Heart left ventricle (tissue), 16 donors: ENCODE data around the gene SNRNP70. TPM values are rescaled to one million over a fixed set of nuclear protein-coding genes. Genes with fewer than 3 reads are reported as not detected.
"Not testable (repeated sequence)": the region's sequence is repeated elsewhere in the genome, so short reads cannot be mapped to it uniquely, and the experiment has no call there.

Source experiments
- ATAC-seq, 4 donors: fragments of 200-7000 bp; cut with Tn5 transposase; one replicate each; pipeline ENCODE4 v1.9.1; 2020 to 2022; ENCODE audit warnings: moderate library complexity in 4 of 4, mild to moderate bottlenecking in 3 of 4, moderate number of reproducible peaks in 1 of 4
- DNase-seq, 5 donors: peaks; one replicate each; pipeline ENCODE4 v3.0.0-alpha.2; 2020
- H3K27ac ChIP-seq, 12 donors: fragments of 200-600 bp; sonication (generic) in 4 of 12; one replicate each; pipeline versions ENCODE4 v1.5.0 to v1.8.0; 2016 to 2022; ENCODE audit warnings: mild to moderate bottlenecking in 2 of 12
- H3K27me3 ChIP-seq, 9 donors: fragments of 200-600 bp; sonication (generic) in 2 of 9; one replicate each; pipeline versions ENCODE4 v1.5.1 to v1.8.0; 2016 to 2022; ENCODE audit warnings: mild to moderate bottlenecking in 3 of 9
- H3K36me3 ChIP-seq, 9 donors: fragments of 200-600 bp; sonication (generic) in 2 of 9; one replicate each; pipeline versions ENCODE4 v1.5.0 to v1.8.0; 2018 to 2022; ENCODE audit warnings: mild to moderate bottlenecking in 2 of 9
- H3K4me1 ChIP-seq, 12 donors: fragments of 200-600 bp; sonication (generic) in 4 of 12; one replicate each; pipeline versions ENCODE4 v1.5.0 to v1.8.0; 2016 to 2022; ENCODE audit warnings: mild to moderate bottlenecking in 3 of 12
- H3K4me3 ChIP-seq, 12 donors: fragments of 200-600 bp; sonication (generic) in 4 of 12; one replicate each; pipeline versions ENCODE4 v1.5.0 to v1.8.0; 2017 to 2022; ENCODE audit warnings: mild to moderate bottlenecking in 9 of 12, moderate library complexity in 4 of 12
- H3K9me3 ChIP-seq, 12 donors: fragments of 200-600 bp; sonication (generic) in 4 of 12; one replicate each; pipeline versions ENCODE4 v1.5.0 to v1.8.0; 2016 to 2022; ENCODE audit warnings: mild to moderate bottlenecking in 1 of 12
- POLR2A ChIP-seq, 2 donors: fragments of 450-650 bp; IDR thresholded peaks; one replicate each; pipeline ENCODE4 v1.6.1; 2017; ENCODE audit warnings: antibody characterized with exemption in 2 of 2, mild to moderate bottlenecking in 2 of 2, moderate library complexity in 2 of 2
- WGBS, 4 donors: extraction: QIAGEN DNeasy Blood & Tissue Kit in 2 of 4; methylation state at CpG; one replicate each; pipeline versions ENCODE4 v1.1.5 to v1.1.7; 2013 to 2018; 5-methylcytosine and 5-hydroxymethylcytosine counted together
- intact Hi-C, 10 donors: fragments of 100-400 bp; cut with DNase I; formaldehyde crosslinking; loops; one replicate each; pipeline versions ENCODE4 v1.11.1 to v1.14.2; 2022
- polyA plus RNA-seq, 2 donors: library from polyadenylated mRNA; stranded (reverse); fragments of 200-250 nt; gene quantifications; one replicate each; pipeline ENCODE4 v1.2.3, GENCODE V29; 2013
- total RNA-seq, 9 donors: library from RNA; depleted of rRNA in 2 of 9; stranded (reverse); fragments of >200 nt in 2 of 9; fragmentation: NEBNext Ultra II Directional in 3 of 9; extraction: Animal tissue kit (Norgen Biotek cat#: 25700) in 3 of 9; gene quantifications; one replicate each; pipeline versions ENCODE4 v1.1.0 to v1.2.4, GENCODE V29; 2016 to 2023
- TF ChIP-seq, protein P1 (sequence below), 12 donors: fragments of 200-600 bp; sonication (generic) in 4 of 12; IDR thresholded peaks; one replicate each; pipeline versions ENCODE4 v1.5.0 to v1.8.0; 2018 to 2022; ENCODE audit warnings: antibody characterized with exemption in 12 of 12, mild to moderate bottlenecking in 5 of 12
- donor health status: ischemic (EF 13 %, LVEDD 7.1; RV severe dilation, severe dysfunction).
- donor health status: healthy with polysubstance abuse.
- donor health status: DM: no; HTN: yes; CAD: no.
- donor health status: DM: no; HTN: no; CAD: no.
- donor health status: ischemic (EF 25% LVEDD 6.9; RV normal size, moderate dysfunction).
- donor health status: ischemic (EF 25% LVEDD 5.7; RV mildly dilated, moderate dysfunction).
- donor health status: healthy.
- donor health status: DM: yes; HTN: yes; CAD: no.
- donor health status: ischemic (EF 35%, LVEDD 5.7; RV mildly dilated, moderate dysfunction).
- donor health status: nonischemic (EF 11% LVEDD 7.7; RV severe dilation, severe dysfunction).
- donor health status: DM: yes; HTN: yes; CAD: no.
- donor health status: PGD.
- donor health status: ischemic (EF 29% LVEDD 5.4; RV normal size, mild dysfunction).
- donor health status: nonischemic (EF 23%, LVEDD 6.1; RV moderate dilation, normal function).

Gene SNRNP70
- total and polyA plus RNA-seq, 11 donors = 61.6 to 163 (median 96.6) TPM

DNA sequence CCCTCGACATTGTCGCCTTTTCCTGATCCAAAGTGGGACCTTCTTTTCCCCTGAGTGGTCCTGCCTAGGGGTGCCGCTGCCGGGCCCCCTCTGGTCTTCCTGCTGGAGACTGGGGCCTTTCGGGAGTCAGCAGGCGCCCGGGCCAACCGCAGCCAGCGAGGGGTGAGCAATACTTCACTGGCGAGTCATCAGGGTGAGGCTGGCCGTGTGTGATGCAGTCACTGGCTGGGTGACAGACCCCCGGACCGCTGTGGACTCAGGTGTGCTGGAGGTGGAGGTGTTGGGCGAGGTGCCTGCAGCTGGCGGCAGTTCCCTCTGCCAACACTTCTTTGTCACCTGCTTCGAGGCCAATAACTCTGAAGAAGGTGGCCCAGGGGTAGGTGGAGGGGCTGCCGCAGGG is 43.1 kb upstream of the SNRNP70 start:
- no peak for DNase-seq
- no peaks in the 10 kb centered on the region for H3K4me1 ChIP-seq
- 65 to 82% (median 76%) methylated on average over 14 to 17 of the region's 17 CpGs for WGBS, 4 donors
- intact Hi-C loops = no loop called here
- no peak for ATAC-seq
- H3K36me3 ChIP-seq = no peaks in the 10 kb centered on the region
- H3K4me3 ChIP-seq = no peak overlapping the region
- no peak overlapping the region for H3K27ac ChIP-seq
- TF ChIP-seq, protein P1, sequence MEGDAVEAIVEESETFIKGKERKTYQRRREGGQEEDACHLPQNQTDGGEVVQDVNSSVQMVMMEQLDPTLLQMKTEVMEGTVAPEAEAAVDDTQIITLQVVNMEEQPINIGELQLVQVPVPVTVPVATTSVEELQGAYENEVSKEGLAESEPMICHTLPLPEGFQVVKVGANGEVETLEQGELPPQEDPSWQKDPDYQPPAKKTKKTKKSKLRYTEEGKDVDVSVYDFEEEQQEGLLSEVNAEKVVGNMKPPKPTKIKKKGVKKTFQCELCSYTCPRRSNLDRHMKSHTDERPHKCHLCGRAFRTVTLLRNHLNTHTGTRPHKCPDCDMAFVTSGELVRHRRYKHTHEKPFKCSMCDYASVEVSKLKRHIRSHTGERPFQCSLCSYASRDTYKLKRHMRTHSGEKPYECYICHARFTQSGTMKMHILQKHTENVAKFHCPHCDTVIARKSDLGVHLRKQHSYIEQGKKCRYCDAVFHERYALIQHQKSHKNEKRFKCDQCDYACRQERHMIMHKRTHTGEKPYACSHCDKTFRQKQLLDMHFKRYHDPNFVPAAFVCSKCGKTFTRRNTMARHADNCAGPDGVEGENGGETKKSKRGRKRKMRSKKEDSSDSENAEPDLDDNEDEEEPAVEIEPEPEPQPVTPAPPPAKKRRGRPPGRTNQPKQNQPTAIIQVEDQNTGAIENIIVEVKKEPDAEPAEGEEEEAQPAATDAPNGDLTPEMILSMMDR (IDR thresholded peaks at IDR 0.05) = no peak
- no peak for TF ChIP-seq POLR2A (IDR thresholded peaks at IDR 0.05)
- H3K27me3 ChIP-seq = no peaks in the 10 kb centered on the region
- no peaks in the 10 kb centered on the region for H3K9me3 ChIP-seq

DNA sequence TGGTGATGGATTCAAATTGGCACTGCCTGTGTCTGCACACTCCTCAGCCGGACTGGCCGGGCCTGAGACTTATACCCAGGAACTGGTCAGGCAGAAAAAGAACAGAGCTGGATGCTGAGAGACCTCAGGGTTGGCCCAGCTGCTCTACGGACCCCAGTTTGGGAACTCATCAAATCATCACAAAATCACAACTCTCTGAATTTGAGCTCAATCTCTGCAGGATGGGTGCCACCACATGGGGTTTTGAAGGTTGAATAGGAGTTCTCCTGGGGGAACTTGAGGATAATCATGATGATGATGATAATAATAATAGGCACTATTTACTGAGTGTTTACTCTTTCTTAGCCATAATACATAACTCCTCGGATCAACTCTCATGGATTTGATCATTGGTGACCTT is 42.6 kb upstream of the SNRNP70 start:
- H3K36me3 ChIP-seq, ATAC-seq, H3K4me3 ChIP-seq, H3K27me3 ChIP-seq, intact Hi-C loops, H3K4me1 ChIP-seq, H3K9me3 ChIP-seq, H3K27ac ChIP-seq, DNase-seq: not testable (repeated sequence)
- 83 to 97% (median 85%) methylated on average over 1 to 4 of the region's 4 CpGs for WGBS, 4 donors

DNA sequence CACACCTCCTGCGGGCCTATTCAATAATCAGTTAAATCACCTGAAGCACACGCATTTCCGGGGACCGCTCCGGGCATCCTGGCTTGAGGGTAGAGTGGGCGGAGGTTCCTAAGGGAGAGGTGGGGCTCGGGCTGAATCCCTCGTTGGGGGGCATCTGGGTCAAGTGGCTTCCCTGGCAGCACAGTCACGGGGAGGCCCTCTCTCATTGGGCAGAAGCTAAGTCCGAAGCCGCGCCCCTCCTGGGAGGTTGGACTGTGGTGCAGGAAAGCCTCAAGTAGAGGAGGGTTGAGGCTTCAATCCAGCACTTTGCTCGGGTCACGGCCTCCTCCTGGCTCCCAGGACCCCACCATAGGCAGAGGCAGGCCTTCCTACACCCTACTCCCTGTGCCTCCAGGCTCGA is 41.7 kb upstream of the SNRNP70 start, which contains the start of gene CGB5:
CGB5 (plus strand) TSS at position 301 of the 400 bp plus-strand sequence. CDS start 362 bp downstream, outside the sequence.
- H3K27ac ChIP-seq, intact Hi-C loops, DNase-seq, H3K4me3 ChIP-seq, H3K27me3 ChIP-seq, H3K9me3 ChIP-seq, ATAC-seq, H3K4me1 ChIP-seq, H3K36me3 ChIP-seq: not testable (repeated sequence)
- WGBS, 4 donors = 69 to 80% (median 72%) methylated on average over 9 to 15 of the region's 15 CpGs

DNA sequence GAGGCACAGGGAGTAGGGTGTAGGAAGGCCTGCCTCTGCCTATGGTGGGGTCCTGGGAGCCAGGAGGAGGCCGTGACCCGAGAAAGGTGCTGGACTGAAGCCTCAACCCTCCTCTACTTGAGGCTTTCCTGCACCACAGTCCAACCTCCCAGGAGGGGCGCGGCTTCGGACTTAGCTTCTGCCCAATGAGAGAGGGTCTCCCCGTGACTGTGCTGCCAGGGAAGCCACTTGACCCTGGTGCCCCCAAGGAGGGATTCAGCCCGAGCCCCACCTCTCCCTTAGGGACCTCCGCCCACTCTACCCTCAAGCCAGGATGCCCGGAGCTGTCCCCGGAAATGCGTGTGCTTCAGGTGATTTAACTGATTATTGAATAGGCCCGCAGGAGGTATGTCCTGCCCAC is 36.2 kb upstream of the SNRNP70 start, which contains the start of gene CGB8:
CGB8 (minus strand) TSS at position 101 of the 400 bp plus-strand sequence. CDS start 372 bp downstream, outside the sequence.
- DNase-seq, ATAC-seq, H3K4me1 ChIP-seq, intact Hi-C loops, H3K27ac ChIP-seq, H3K9me3 ChIP-seq, H3K27me3 ChIP-seq, H3K36me3 ChIP-seq, H3K4me3 ChIP-seq: not testable (repeated sequence)
- WGBS, 4 donors = 70 to 76% (median 73%) methylated on average over 5 to 12 of the region's 12 CpGs

DNA sequence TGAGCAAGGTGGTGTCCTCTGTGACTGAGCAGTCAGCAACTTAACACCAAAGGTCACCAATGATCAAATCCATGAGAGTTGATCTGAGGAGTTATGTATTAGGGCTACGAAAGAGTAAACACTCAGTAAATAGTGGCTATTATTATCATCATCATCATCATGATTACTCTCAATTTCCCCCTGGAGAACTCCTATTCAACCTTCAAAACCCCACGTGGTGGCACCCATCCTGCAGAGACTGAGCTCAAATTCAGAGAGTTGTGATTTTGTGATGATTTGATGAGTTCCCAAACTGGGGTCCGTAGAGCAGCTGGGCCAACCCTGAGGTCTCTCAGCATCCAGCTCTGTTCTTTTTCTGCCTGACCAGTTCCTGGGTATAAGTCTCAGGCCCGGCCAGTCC is 35.4 kb upstream of the SNRNP70 start:
- H3K9me3 ChIP-seq, H3K4me1 ChIP-seq, H3K36me3 ChIP-seq, H3K27ac ChIP-seq, intact Hi-C loops, ATAC-seq, H3K4me3 ChIP-seq, DNase-seq, H3K27me3 ChIP-seq: not testable (repeated sequence)
- 83 to 91% (median 88%) methylated on average over 3 of the region's 4 CpGs for WGBS, 4 donors

DNA sequence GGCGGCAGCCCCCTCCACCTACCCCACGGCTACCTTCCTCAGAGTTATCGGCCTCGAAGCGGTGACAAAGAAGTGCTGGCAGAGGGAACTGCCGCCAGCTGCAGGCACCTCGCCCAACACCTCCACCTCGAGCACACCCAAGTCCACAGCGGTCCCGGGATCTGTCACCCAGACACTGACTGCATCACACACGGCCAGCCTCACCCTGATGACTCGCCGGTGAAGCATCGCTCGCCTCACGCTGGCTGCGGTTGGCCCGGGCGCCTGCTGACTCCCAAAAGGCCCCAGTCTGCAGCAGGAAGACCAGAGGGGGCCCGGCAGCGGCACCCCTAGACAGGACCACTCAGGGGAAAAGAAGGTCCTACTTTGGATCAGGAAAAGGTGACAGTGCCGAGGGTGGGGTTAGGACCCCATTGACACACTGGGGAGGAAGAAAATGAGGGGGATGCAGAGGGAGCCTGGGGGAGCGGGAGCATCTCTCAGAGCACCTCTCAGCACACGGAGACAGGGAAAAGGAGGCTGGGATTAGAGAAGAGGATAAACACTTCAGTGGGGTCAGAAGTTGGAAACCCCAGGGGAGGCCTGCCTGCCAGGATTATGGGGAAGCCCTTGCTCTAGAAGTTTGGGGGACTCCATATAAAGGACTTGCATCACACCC is 34.7 kb upstream of the SNRNP70 start:
- ATAC-seq, intact Hi-C loops: not testable (repeated sequence)

More for the DNA sequence above, 34.7 kb upstream of the SNRNP70 start:
- not testable (repeated sequence) for H3K36me3 ChIP-seq, H3K4me3 ChIP-seq, H3K9me3 ChIP-seq, H3K27ac ChIP-seq, H3K4me1 ChIP-seq, H3K27me3 ChIP-seq, DNase-seq
- 71 to 81% (median 75%) methylated on average over 12 to 24 of the region's 24 CpGs for WGBS, 4 donors
